Right atrium auricular region (tissue), 2 donors: Measurements from ENCODE around the gene B3GNT2. TPM values are rescaled to one million over a fixed set of nuclear protein-coding genes. Genes with fewer than 3 reads are reported as not detected.

Source experiments
- DNase-seq: peaks from one replicate; pipeline ENCODE4 v3.0.0-alpha.2; 2019; ENCODE audit warnings: low spot score
- H3K27ac ChIP-seq, 2 donors: fragments of 200-600 bp; sonication (generic); 1 replicate in 1 of 2; 2 replicates in 1 of 2; pipeline ENCODE4 v1.5.1; 2016 to 2019
- H3K27me3 ChIP-seq, 2 donors: fragments of 200-600 bp; sonication (generic); one replicate each; pipeline versions ENCODE4 v1.5.1 to v1.6.0; 2017 to 2019
- H3K36me3 ChIP-seq: fragments of 200-600 bp; sonication (generic); one replicate; pipeline ENCODE4 v1.5.1; 2016
- H3K4me1 ChIP-seq, 2 donors: fragments of 200-600 bp; sonication (generic); one replicate each; pipeline versions ENCODE4 v1.5.1 to v1.6.0; 2017 to 2019
- H3K4me3 ChIP-seq, 2 donors: fragments of 200-600 bp; sonication (generic); 1 replicate in 1 of 2; 2 replicates in 1 of 2; pipeline ENCODE4 v1.5.1; 2017 to 2019; ENCODE audit warnings: mild to moderate bottlenecking in 1 of 2, moderate library complexity in 1 of 2
- H3K9me3 ChIP-seq, 2 donors: fragments of 200-600 bp; sonication (generic); one replicate each; pipeline ENCODE4 v1.5.1; 2019
- total RNA-seq, 2 donors: library from RNA; depleted of rRNA; stranded (reverse); fragments of >200 nt; gene quantifications; one replicate each; pipeline ENCODE4 v1.1.0, GENCODE V29; 2016
- TF ChIP-seq, protein P1 (sequence below), 2 donors: fragments of 200-600 bp; sonication (generic); IDR thresholded peaks; one replicate each; pipeline ENCODE4 v1.5.1; 2019; ENCODE audit warnings: antibody characterized with exemption in 2 of 2

B3GNT2 gene
- total RNA-seq, 2 donors from 2014 or later, result 17.7 to 31.1 TPM

DNA sequence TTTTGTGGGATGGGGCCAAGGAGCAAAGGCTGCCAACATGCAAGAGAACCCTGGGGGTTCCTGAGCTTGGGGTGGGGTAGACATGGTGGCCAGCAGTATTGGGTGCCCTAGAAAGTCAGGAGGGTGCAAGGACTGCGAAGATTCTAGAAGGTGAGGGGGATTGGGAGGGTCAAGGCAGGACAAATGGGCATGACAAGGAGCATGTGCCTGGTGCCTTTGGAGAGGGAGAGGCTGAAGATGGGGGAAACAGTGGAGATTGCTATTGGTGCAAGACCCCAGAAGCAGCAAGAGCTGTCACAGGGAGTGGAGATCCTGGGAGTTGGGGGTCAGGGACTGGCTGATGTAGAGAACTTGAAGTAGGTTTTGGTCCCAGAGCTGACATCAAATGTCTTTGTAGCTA lies 7.5 kb downstream of the B3GNT2 start:
- H3K9me3 ChIP-seq, result no peaks in the 10 kb centered on the region
- no peaks in the 10 kb centered on the region for H3K36me3 ChIP-seq
- no peak for DNase-seq
- H3K4me1 ChIP-seq, result peaks cover 0 to 85% of the 10 kb centered on the region in 2 donors
- H3K4me3 ChIP-seq, result no peak overlapping the region
- H3K27me3 ChIP-seq, result no peaks in the 10 kb centered on the region
- TF ChIP-seq, protein P1, sequence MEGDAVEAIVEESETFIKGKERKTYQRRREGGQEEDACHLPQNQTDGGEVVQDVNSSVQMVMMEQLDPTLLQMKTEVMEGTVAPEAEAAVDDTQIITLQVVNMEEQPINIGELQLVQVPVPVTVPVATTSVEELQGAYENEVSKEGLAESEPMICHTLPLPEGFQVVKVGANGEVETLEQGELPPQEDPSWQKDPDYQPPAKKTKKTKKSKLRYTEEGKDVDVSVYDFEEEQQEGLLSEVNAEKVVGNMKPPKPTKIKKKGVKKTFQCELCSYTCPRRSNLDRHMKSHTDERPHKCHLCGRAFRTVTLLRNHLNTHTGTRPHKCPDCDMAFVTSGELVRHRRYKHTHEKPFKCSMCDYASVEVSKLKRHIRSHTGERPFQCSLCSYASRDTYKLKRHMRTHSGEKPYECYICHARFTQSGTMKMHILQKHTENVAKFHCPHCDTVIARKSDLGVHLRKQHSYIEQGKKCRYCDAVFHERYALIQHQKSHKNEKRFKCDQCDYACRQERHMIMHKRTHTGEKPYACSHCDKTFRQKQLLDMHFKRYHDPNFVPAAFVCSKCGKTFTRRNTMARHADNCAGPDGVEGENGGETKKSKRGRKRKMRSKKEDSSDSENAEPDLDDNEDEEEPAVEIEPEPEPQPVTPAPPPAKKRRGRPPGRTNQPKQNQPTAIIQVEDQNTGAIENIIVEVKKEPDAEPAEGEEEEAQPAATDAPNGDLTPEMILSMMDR (IDR thresholded peaks at IDR 0.05), result no peak
- H3K27ac ChIP-seq, result no peak overlapping the region

GRCh38 chr2:62204998-62205496 lies 9.1 kb downstream of the B3GNT2 start:
- Histone ChIP-seq H3K4me1 (peaks cover 0 to 83% of the 10 kb centered on the region in 2 donors), H3K36me3 (no peaks in the 10 kb centered on the region), H3K27ac (peak overlapping the region in 1 of 2 donors; percentile 20)

GRCh38 chr2:62205554-62205953 lies 9.6 kb downstream of the B3GNT2 start:
- TF ChIP-seq, protein P1 (IDR thresholded peaks at IDR 0.05), result no peak
- Histone ChIP-seq H3K4me1 (peaks cover 0 to 78% of the 10 kb centered on the region in 2 donors), H3K27ac (peak overlapping the region in 1 of 2 donors; percentile 20)

More at GRCh38 chr2:62204998-62205496, 9.1 kb downstream of the B3GNT2 start:
- Histone ChIP-seq H3K4me3 (no peak overlapping the region), H3K9me3 (no peaks in the 10 kb centered on the region), H3K27me3 (no peaks in the 10 kb centered on the region)
- no peak for DNase-seq
- TF ChIP-seq, protein P1 (IDR thresholded peaks at IDR 0.05), result no peak

DNA sequence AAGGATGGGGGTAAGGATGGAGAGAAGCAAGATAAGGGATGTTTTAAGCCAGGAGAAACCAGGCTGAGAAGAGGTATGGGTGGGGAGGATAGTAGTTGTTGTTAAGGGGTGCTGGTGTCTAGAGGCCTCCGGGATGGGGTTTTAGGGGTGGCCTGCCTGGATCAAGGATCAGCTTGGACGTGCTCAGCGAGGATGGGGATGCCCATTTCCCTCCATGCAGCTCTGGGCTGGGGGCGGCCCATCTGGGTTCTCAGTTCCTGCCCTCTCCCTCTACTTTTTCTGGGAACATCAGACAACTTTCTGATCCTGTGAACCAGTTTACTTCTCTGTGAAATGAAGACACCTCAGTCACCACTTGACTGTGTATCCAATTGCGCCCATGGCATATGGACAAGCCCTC lies 10.1 kb downstream of the B3GNT2 start:
- Histone ChIP-seq H3K36me3 (no peaks in the 10 kb centered on the region), H3K4me1 (peaks cover 0 to 74% of the 10 kb centered on the region in 2 donors), H3K27me3 (no peaks in the 10 kb centered on the region), H3K4me3 (no peak overlapping the region), H3K9me3 (no peaks in the 10 kb centered on the region), H3K27ac (no peak overlapping the region)
- TF ChIP-seq, protein P1 (IDR thresholded peaks at IDR 0.05), result no peak
- DNase-seq, result no peak

More at GRCh38 chr2:62205554-62205953, 9.6 kb downstream of the B3GNT2 start:
- Histone ChIP-seq H3K9me3 (no peaks in the 10 kb centered on the region), H3K4me3 (no peak overlapping the region), H3K27me3 (no peaks in the 10 kb centered on the region), H3K36me3 (no peaks in the 10 kb centered on the region)
- DNase-seq, result no peak

DNA sequence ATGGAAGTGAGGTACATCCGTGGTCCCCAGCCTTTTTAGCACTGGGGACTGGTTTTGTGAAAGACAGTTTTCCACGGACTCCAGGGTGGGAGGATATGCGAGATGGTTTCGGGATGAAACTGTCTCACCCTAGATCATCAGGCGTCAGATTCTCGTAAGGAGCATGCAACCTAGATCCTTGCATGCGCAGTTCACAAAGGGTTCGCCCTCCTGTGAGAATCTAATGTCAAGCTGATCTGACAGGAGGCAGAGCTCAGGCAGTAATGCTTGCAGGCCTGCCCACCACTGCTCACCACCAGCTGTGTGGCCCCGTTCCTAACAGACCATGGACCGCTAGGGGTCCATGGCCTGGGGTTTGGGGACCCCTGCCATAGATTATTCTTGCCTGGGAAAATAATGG lies 11.6 kb downstream of the B3GNT2 start:
- peaks cover 0 to 60% of the 10 kb centered on the region in 2 donors for H3K4me1 ChIP-seq
- TF ChIP-seq, protein P1 (IDR thresholded peaks at IDR 0.05), result no peak
- peaks cover 0 to 3% of the 10 kb centered on the region in 2 donors for H3K9me3 ChIP-seq
- no peaks in the 10 kb centered on the region for H3K36me3 ChIP-seq
- DNase-seq, result no peak
- no peak overlapping the region for H3K27ac ChIP-seq
- no peaks in the 10 kb centered on the region for H3K27me3 ChIP-seq
- H3K4me3 ChIP-seq, result no peak overlapping the region
